Ishikawa (cell line): ENCODE measurements around the gene PRKN.

ENCODE experiments used
- CEBPB ChIP-seq: IDR thresholded peaks from 2 replicates; pipeline ENCODE4 v1.6.1; 2012
- CREB1 ChIP-seq: IDR thresholded peaks from 2 replicates; pipeline ENCODE4 v1.6.1; 2012; ENCODE audit warnings: low read depth
- EGR1 ChIP-seq: IDR thresholded peaks from 2 replicates; pipeline ENCODE4 v1.6.1; 2012
- EP300 ChIP-seq: IDR thresholded peaks from 2 replicates; pipeline ENCODE4 v1.6.1; 2012; ENCODE audit warnings: borderline replicate concordance
- FOXM1 ChIP-seq: IDR thresholded peaks from 2 replicates; pipeline ENCODE4 v1.6.1; 2012; ENCODE audit warnings: low read depth, borderline replicate concordance
- MAX ChIP-seq: IDR thresholded peaks from 2 replicates; pipeline ENCODE4 v1.6.1; 2012
- NFIC ChIP-seq: IDR thresholded peaks from 2 replicates; pipeline ENCODE4 v1.6.1; 2012
- RAD21 ChIP-seq: IDR thresholded peaks from 2 replicates; pipeline ENCODE4 v1.6.1; 2012; ENCODE audit warnings: low read depth
- REST ChIP-seq: IDR thresholded peaks from 2 replicates; pipeline ENCODE4 v1.6.1; 2012; ENCODE audit warnings: low read depth, mild to moderate bottlenecking
- TAF1 ChIP-seq: IDR thresholded peaks from 2 replicates; pipeline ENCODE4 v1.6.1; 2012; ENCODE audit warnings: low read depth, mild to moderate bottlenecking
- TCF12 ChIP-seq: IDR thresholded peaks from 2 replicates; pipeline ENCODE4 v1.6.1; 2012; ENCODE audit warnings: low read depth
- TEAD4 ChIP-seq: IDR thresholded peaks from 2 replicates; pipeline ENCODE4 v1.6.1; 2012
- YY1 ChIP-seq: IDR thresholded peaks from 2 replicates; pipeline ENCODE4 v1.6.1; 2012; ENCODE audit warnings: low read depth
- TF ChIP-seq, protein P1 (sequence below): IDR thresholded peaks from 2 replicates; pipeline ENCODE4 v1.6.1; 2012

DNA sequence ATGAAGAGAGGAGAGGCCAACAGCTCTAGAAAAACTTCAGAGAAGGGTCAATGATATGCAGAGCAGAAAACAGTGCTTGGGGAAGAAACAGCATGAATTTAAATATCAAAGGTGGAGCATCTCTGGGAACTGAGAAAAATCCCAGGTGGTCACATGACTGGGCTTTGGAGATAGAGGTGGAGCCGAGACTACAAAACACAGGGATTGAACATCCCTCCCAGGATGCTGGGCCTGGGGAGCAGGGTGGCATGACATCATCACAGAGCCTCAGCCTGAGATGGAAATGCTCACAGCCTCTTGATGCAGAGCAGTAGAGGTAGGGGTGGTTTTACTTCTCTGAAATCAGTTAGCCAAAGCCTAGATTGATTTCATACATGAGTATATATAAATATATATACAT lies 529.5 kb downstream of the PRKN start:
- no peak for TF ChIP-seq TAF1
- no peak for TF ChIP-seq RAD21
- no peak for TF ChIP-seq CEBPB
- no peak for TF ChIP-seq YY1
- TF ChIP-seq CREB1: no peak
- TF ChIP-seq MAX: no peak
- TF ChIP-seq, protein P1, sequence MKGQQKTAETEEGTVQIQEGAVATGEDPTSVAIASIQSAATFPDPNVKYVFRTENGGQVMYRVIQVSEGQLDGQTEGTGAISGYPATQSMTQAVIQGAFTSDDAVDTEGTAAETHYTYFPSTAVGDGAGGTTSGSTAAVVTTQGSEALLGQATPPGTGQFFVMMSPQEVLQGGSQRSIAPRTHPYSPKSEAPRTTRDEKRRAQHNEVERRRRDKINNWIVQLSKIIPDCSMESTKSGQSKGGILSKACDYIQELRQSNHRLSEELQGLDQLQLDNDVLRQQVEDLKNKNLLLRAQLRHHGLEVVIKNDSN: no peak
- no peak for TF ChIP-seq EP300
- no peak for TF ChIP-seq REST
- TF ChIP-seq FOXM1: no peak
- no peak for TF ChIP-seq NFIC
- TF ChIP-seq EGR1: no peak
- no peak for TF ChIP-seq TCF12
- no peak for TF ChIP-seq TEAD4
